Measurements from ENCODE around the gene NHLH2.

The NHLH2 gene

GRCh38 chr1:115832651-115833050, 8.3 kb downstream of the NHLH2 start:
- TF ChIP-seq CTCF (IDR thresholded peaks at IDR 0.05; ENCODE audit: borderline replicate concordance, control extremely low read depth, extremely low read depth, insufficient read depth, missing control alignments): no peak
- in situ Hi-C loops (cut with MboI; ENCODE audit: low sequenced_read_pairs, unreplicated experiment): no loop called here
- DNase-seq (ENCODE audit: low spot score): no peak

DNA sequence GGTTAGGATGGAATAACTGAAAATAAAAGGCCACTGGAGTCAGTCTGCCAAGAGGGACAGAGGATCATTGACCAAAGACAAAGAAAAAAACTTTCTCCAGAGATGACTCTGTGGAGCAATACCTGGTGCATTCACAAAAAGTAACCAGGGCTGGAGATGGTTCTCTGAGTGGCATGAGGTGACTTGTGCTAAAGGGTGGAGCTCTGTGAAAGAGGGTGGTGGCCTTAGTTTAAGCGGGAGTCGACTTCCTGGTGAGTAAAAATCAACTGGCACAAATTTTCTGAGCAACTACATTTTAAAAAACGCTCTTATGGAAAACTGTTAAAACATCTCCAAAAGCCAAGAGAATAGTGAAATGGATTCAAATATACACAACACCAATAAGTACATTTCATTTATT, 10.0 kb downstream of the NHLH2 start:
- TF ChIP-seq CTCF (IDR thresholded peaks at IDR 0.05; ENCODE audit: borderline replicate concordance, control extremely low read depth, extremely low read depth, insufficient read depth, missing control alignments): no peak
- no peak for DNase-seq (ENCODE audit: low spot score)
- in situ Hi-C loops (cut with MboI; ENCODE audit: low sequenced_read_pairs, unreplicated experiment): no loop called here

DNA sequence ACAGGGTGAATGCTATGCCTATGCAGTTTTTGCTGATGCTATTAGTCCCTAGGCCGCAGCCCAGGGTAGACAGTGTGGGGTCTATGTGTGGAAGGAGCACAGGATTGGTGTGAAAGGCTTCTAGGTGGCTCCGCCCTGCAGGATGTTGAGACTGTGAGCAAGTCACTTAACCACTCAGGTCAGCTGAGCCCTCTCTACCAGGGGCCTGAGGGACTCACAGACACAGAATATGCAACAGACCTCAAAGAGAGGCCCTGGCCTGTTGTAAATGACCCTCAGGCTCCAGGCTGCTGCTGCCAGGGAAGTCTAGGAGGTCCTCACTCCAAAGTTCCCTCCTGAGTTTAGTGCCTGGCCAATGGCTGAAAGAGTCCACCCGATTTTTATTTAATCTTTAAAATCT, 11.0 kb downstream of the NHLH2 start:
- DNase-seq (ENCODE audit: low spot score): no peak
- TF ChIP-seq CTCF (IDR thresholded peaks at IDR 0.05; ENCODE audit: borderline replicate concordance, control extremely low read depth, extremely low read depth, insufficient read depth, missing control alignments): no peak
- in situ Hi-C loops (cut with MboI; ENCODE audit: low sequenced_read_pairs, unreplicated experiment): no loop called here

DNA sequence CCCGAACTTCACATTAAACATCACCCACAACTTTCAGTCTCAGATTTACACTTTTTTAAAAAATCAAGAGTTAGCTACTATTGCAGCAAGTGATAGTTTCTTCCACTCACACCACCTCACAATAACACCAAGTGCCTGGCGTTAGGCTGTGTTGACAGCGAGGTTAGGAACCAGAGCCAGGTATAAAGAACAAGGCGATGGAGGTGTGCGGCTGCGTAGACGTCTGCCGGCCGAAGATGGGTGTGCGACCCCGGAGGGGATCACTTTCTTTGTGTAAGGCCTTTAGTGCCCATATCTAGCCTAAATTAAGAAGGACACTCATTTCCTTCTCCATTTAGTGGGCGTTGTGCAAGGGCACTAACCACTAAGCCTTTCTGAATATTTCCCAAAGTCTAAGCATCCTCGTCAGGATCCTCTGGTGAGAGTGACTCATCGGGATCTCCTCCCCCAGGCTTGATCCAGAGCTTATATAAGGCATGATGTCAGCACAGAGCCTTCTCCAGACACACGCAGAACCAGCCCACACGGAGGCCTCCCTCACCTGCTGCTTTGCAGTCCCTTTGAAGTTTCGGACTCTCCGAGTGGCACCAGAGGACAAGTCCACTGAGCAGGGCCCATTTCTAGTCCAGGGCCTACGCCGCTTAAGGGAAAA, 11.8 kb downstream of the NHLH2 start:
- DNase-seq (ENCODE audit: low spot score): no peak
- in situ Hi-C loops (cut with MboI; ENCODE audit: low sequenced_read_pairs, unreplicated experiment): no loop called here
- no peak for TF ChIP-seq CTCF (IDR thresholded peaks at IDR 0.05; ENCODE audit: borderline replicate concordance, control extremely low read depth, extremely low read depth, insufficient read depth, missing control alignments)

DNA sequence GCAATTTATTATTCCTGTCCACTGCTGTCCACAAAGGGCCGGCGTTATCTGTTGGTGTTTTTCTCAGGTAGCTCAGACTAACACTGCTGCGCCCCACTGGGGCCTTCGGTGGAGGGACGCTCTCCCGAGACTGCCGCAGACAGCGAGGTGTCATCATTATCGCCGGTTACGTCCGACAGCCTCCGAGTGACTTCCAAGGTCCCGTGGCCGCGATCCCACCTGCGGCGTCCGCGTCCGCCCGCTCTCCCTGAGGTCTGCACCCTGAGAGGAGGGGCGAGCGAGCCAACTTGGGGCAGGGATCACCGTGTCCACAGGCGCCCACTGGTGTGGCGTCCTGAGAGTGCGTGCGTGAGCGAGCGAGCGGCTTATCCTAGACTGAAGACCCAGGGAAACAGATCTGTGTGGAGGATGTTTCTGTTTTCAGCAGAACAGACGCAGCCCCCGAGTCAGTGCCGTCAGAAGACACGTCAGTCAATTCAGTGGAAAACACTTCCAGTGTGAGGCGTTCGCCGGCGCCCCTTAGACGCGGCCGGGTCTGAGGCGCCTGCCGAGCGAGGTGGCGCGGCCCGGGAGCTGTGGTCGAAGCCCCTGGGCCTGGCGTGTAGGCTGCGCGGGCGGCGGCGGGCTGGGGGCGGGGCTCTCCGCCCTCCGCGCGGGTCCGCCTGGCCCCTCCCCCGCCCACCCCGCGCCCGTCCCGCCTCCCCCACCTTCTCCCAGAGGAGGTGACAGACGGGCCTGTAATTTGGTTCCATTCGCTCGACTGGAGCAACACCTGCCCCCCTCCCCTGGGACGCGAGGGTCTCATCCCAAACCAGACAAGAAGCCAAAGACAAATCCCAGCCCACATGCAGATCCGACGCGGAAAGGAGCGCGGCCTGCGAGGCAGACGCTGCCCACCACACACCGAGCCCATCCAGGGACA, 12.6 kb downstream of the NHLH2 start:
- in situ Hi-C loops (cut with MboI; ENCODE audit: low sequenced_read_pairs, unreplicated experiment): no loop called here
- no peak for TF ChIP-seq CTCF (IDR thresholded peaks at IDR 0.05; ENCODE audit: borderline replicate concordance, control extremely low read depth, extremely low read depth, insufficient read depth, missing control alignments)
- no peak for DNase-seq (ENCODE audit: low spot score)

DNA sequence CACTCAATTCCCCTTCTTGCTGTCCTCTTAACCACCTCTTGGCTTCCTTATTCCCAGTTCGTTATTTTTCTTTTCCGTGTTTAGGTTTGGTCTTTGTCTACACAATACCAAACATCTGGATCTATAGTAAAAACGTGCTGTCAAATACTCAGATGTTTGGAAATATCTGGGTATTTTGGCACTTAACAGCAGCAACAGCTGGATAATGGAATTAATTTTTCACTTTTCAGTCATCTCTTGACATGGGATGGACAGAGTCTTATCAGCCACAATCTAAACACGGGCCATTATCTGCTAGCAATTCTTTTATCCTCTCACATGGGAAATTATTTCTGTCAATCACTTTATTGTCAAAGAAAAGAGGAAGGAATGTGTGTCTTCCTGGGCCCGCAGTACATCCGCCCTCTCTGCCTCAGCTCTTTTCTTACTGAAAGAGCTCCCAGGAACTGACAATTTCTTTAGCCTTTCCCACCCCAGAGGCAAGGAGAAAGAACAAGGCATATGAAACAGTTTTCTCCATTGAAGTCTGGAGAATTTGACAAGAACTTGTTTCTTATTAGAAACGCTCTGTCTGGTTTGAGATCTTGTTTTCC, 13.4 kb downstream of the NHLH2 start:
- in situ Hi-C loops (cut with MboI; ENCODE audit: low sequenced_read_pairs, unreplicated experiment): no loop called here
- TF ChIP-seq CTCF (IDR thresholded peaks at IDR 0.05; ENCODE audit: borderline replicate concordance, control extremely low read depth, extremely low read depth, insufficient read depth, missing control alignments): no peak
- DNase-seq (ENCODE audit: low spot score): no peak

Data from GM13976 (cell line).